HepG2 (cell line): ENCODE measurements around the gene RBM23. TPM values are rescaled to one million over a fixed set of nuclear protein-coding genes. Genes with fewer than 3 reads are reported as not detected.

ENCODE experiments used
- BCL3 ChIP-seq: sonication (generic); formaldehyde crosslinking; IDR thresholded peaks from 2 replicates; pipeline ENCODE4 v1.5.1; 2020; ENCODE audit warnings: mild to moderate bottlenecking, missing genetic modification reagents, moderate library complexity
- FOXA1 ChIP-seq, 2 experiments: fragments of 450-650 bp in 1 of 2; sonication (generic) in 1 of 2; formaldehyde crosslinking in 1 of 2; IDR thresholded peaks; 2 replicates each; pipeline versions ENCODE4 v1.4.0 to v1.6.1; 2016 to 2020; ENCODE audit warnings: missing genetic modification reagents in 1 of 2
- GATA4 ChIP-seq: sonication (generic); IDR thresholded peaks from 2 replicates; pipeline ENCODE4 v1.6.1; 2016; ENCODE audit warnings: antibody characterized with exemption, low read depth, borderline replicate concordance
- KDM4B ChIP-seq: sonication (generic); formaldehyde crosslinking; IDR thresholded peaks from 2 replicates; pipeline ENCODE4 v1.4.0; 2020; ENCODE audit warnings: missing genetic modification reagents
- MIXL1 ChIP-seq: IDR thresholded peaks from 2 replicates; pipeline ENCODE4 v1.6.1; 2016
- PTBP1 ChIP-seq: fragments of 200-400 bp; formaldehyde crosslinking; IDR thresholded peaks from 2 replicates; pipeline ENCODE4 v1.6.1; 2018; ENCODE audit warnings: low read length, low read depth; ENCODE audit not compliant: poor library complexity, severe bottlenecking
- RXRA ChIP-seq: sonication (generic); formaldehyde crosslinking; IDR thresholded peaks from 2 replicates; pipeline ENCODE4 v1.5.1; 2020; ENCODE audit warnings: missing genetic modification reagents
- RXRB ChIP-seq: IDR thresholded peaks from 2 replicates; pipeline ENCODE4 v1.6.1; 2016; ENCODE audit warnings: borderline replicate concordance, missing genetic modification reagents, missing compliant biosample characterization
- SNAPC4 ChIP-seq: sonication (generic); formaldehyde crosslinking; IDR thresholded peaks from 2 replicates; pipeline ENCODE4 v1.4.0; 2020; ENCODE audit warnings: mild to moderate bottlenecking, missing genetic modification reagents
- TCF7 ChIP-seq: sonication (generic); IDR thresholded peaks from 2 replicates; pipeline ENCODE4 v1.6.1; 2016; ENCODE audit warnings: antibody characterized with exemption, low read depth
- ZFP37 ChIP-seq: sonication (generic); formaldehyde crosslinking; IDR thresholded peaks from 2 replicates; pipeline ENCODE4 v1.4.0; 2020; ENCODE audit warnings: missing genetic modification reagents, borderline replicate concordance
- ZMAT5 ChIP-seq: sonication (generic); formaldehyde crosslinking; IDR thresholded peaks from 2 replicates; pipeline ENCODE4 v1.5.0; 2020; ENCODE audit warnings: mild to moderate bottlenecking, low read depth, missing genetic modification reagents, borderline replicate concordance
- ZNF124 ChIP-seq: sonication (generic); formaldehyde crosslinking; IDR thresholded peaks from 2 replicates; pipeline ENCODE4 v1.4.0; 2020; ENCODE audit warnings: missing genetic modification reagents
- ZNF20 ChIP-seq: sonication (generic); formaldehyde crosslinking; IDR thresholded peaks from 2 replicates; pipeline ENCODE4 v1.4.0; 2020; ENCODE audit warnings: mild to moderate bottlenecking, moderate library complexity, missing genetic modification reagents
- ZNF280B ChIP-seq: sonication (generic); formaldehyde crosslinking; IDR thresholded peaks from 2 replicates; pipeline ENCODE4 v1.5.0; 2020; ENCODE audit warnings: missing genetic modification reagents, mild to moderate bottlenecking, borderline replicate concordance
- ZNF337 ChIP-seq: sonication (generic); formaldehyde crosslinking; IDR thresholded peaks from 2 replicates; pipeline ENCODE4 v1.5.1; 2020; ENCODE audit warnings: missing genetic modification reagents, low read depth, mild to moderate bottlenecking, borderline replicate concordance
- ZNF446 ChIP-seq: sonication (generic); formaldehyde crosslinking; IDR thresholded peaks from 2 replicates; pipeline ENCODE4 v1.5.0; 2020; ENCODE audit warnings: mild to moderate bottlenecking, missing genetic modification reagents
- ZNF652 ChIP-seq: IDR thresholded peaks from 2 replicates; pipeline ENCODE4 v1.6.1; 2016; ENCODE audit warnings: low read depth, borderline replicate concordance
- ZNF879 ChIP-seq: sonication (generic); formaldehyde crosslinking; IDR thresholded peaks from 2 replicates; pipeline ENCODE4 v1.8.1; 2023; ENCODE audit warnings: missing genetic modification reagents
- ZSCAN29 ChIP-seq: sonication (generic); formaldehyde crosslinking; conservative IDR thresholded peaks from 2 replicates; pipeline ENCODE4 v1.4.0; 2020; ENCODE audit warnings: mild to moderate bottlenecking, missing genetic modification reagents
- polyA plus RNA-seq, 8 experiments: library from polyadenylated mRNA; depleted of rRNA in 3 of 8; stranded (reverse) in 7 of 8; unstranded in 1 of 8; fragments of >200 nt; fragmentation: Illumina TruSeq in 4 of 8; extraction: Trizol in 4 of 8; gene quantifications; 2 replicates each; pipeline versions ENCODE4 v1.2.1 to v1.2.3, GENCODE V29; 2011 to 2016; ENCODE audit warnings: low read depth in 4 of 8, missing spikeins in 1 of 8, mixed read lengths in 1 of 8; ENCODE audit not compliant: insufficient read depth in 1 of 8
- total RNA-seq, 5 experiments: library from RNA; depleted of rRNA; stranded (reverse); fragments of >200 nt; fragmentation: Illumina TruSeq; extraction: Trizol; gene quantifications; 2 replicates each; pipeline ENCODE4 v1.2.3, GENCODE V29; 2016; ENCODE audit warnings: low read depth in 1 of 5

Gene RBM23
- total and polyA plus RNA-seq, 2 of the 13 experiments (the other 11 are each of a cell fraction or from before 2014, with no cell fraction given): 1.5 to 2.1 TPM

GRCh38 chr14:22872033-22872832 lies 46.7 kb downstream of the RBM23 start (continued):
- TF ChIP-seq GATA4: no peak
- TF ChIP-seq RXRA (CRISPR knock-in tag): no peak; the same call in 1 of the 2 replicates
- no peak; the same call in 1 of the 2 replicates for TF ChIP-seq ZNF20 (CRISPR knock-in tag)
- no peak for TF ChIP-seq ZFP37 (CRISPR knock-in tag)
- TF ChIP-seq ZNF879 (CRISPR knock-in tag): peak; percentile 4; the same call in 1 of the 2 replicates
- TF ChIP-seq ZNF337: no peak
- peak; percentile 29; the same call in 1 of the 2 replicates for TF ChIP-seq BCL3
- TF ChIP-seq ZMAT5 (CRISPR knock-in tag): no peak
- peak; percentile 48; the same call in 1 of the 2 replicates for TF ChIP-seq MIXL1 (CRISPR knock-in tag)
- no peak for TF ChIP-seq TCF7
- TF ChIP-seq FOXA1 (IDR thresholded peaks at IDR 0.05): no peak
- no peak for TF ChIP-seq FOXA1 (CRISPR knock-in tag; IDR thresholded peaks at IDR 0.05)
- 0 out of 2 replicates have a peak, but pooled peaks have one; percentile 66 for TF ChIP-seq ZSCAN29 (CRISPR knock-in tag)
- peak; percentile 49; the same call in 1 of the 2 replicates for TF ChIP-seq RXRB
- no peak; the same call in 1 of the 2 replicates for TF ChIP-seq ZNF280B (CRISPR knock-in tag)
- TF ChIP-seq ZNF124 (CRISPR knock-in tag): 0 out of 2 replicates have a peak, but pooled peaks have one; percentile 70
- TF ChIP-seq KDM4B (CRISPR knock-in tag): no peak; the same call in 1 of the 2 replicates
- no peak for TF ChIP-seq SNAPC4
- peak; percentile 49 for TF ChIP-seq PTBP1
- peak; percentile 62; the same call in 1 of the 2 replicates for TF ChIP-seq ZNF652 (CRISPR knock-in tag)
- peak; percentile 75; the same call in 1 of the 2 replicates for TF ChIP-seq ZNF446
